ENCODE results near the gene PNMA6F. TPM values are rescaled to one million over a fixed set of nuclear protein-coding genes. Genes with fewer than 3 reads are reported as not detected.

PNMA6F gene
- total RNA-seq, 1 donor from 2014 or later: not detected

- no peak overlapping the region for H3K27ac Mint-ChIP-seq (ENCODE audit: unreplicated experiment)
- H3K36me3 Mint-ChIP-seq (ENCODE audit: unreplicated experiment): no peaks in the 10 kb centered on the region
- no peak for TF ChIP-seq CTCF (IDR thresholded peaks at IDR 0.05)
- H3K9me3 Mint-ChIP-seq (ENCODE audit: unreplicated experiment): peaks cover 2% of the 10 kb centered on the region
- no peak overlapping the region for H3K4me3 Mint-ChIP-seq (ENCODE audit: unreplicated experiment)
- DNase-seq (ENCODE audit: extremely low spot score, unreplicated experiment): peak; percentile 80
- no peaks in the 10 kb centered on the region for H3K4me1 Mint-ChIP-seq (ENCODE audit: unreplicated experiment)
- peaks cover 2% of the 10 kb centered on the region for H3K27me3 Mint-ChIP-seq (ENCODE audit: unreplicated experiment)
Observed at GRCh38 chrX:153317996-153318722, 3.4 kb downstream of the PNMA6F start.

GRCh38 chrX:153317306-153317705, 4.3 kb downstream of the PNMA6F start:
- Mint-ChIP-seq H3K27me3 (ENCODE audit: unreplicated experiment) (no peaks in the 10 kb centered on the region), H3K36me3 (ENCODE audit: unreplicated experiment) (no peaks in the 10 kb centered on the region), H3K4me1 (ENCODE audit: unreplicated experiment) (no peaks in the 10 kb centered on the region), H3K27ac (ENCODE audit: unreplicated experiment) (no peak overlapping the region), H3K9me3 (ENCODE audit: unreplicated experiment) (no peaks in the 10 kb centered on the region), H3K4me3 (ENCODE audit: unreplicated experiment) (no peak overlapping the region)
- no peak for TF ChIP-seq CTCF (IDR thresholded peaks at IDR 0.05)
- DNase-seq (ENCODE audit: extremely low spot score, unreplicated experiment): peak; percentile 76

GRCh38 chrX:153312842-153313241, 8.7 kb downstream of the PNMA6F start:
- H3K4me1 Mint-ChIP-seq (ENCODE audit: unreplicated experiment): no peaks in the 10 kb centered on the region

DNA sequence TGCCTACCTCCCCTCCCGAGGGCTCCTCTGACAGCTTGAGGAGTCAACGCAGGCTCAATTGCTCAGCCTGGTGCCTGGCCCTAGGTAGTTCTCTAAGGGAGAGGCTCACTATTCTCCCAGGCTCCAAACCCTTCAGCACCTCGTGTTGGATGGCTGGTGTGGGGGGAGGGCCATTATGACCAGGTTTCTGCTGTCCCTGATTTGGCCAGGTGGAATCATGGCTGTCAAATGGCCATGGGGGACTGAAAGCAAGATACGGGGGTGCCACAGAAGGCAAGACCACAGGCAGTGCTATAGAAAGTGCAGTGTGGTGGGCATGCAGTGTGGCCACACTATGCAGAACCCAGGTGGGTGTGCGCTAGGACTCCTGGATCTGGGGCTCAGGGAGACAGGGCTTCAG, 9.5 kb downstream of the PNMA6F start:
- no peak for TF ChIP-seq CTCF (IDR thresholded peaks at IDR 0.05)
- Mint-ChIP-seq H3K27me3 (ENCODE audit: unreplicated experiment) (no peaks in the 10 kb centered on the region), H3K27ac (ENCODE audit: unreplicated experiment) (no peak overlapping the region), H3K36me3 (ENCODE audit: unreplicated experiment) (no peaks in the 10 kb centered on the region), H3K4me1 (ENCODE audit: unreplicated experiment) (no peaks in the 10 kb centered on the region), H3K4me3 (ENCODE audit: unreplicated experiment) (no peak overlapping the region), H3K9me3 (ENCODE audit: unreplicated experiment) (no peaks in the 10 kb centered on the region)
- DNase-seq (ENCODE audit: extremely low spot score, unreplicated experiment): no peak

More at GRCh38 chrX:153312842-153313241, 8.7 kb downstream of the PNMA6F start:
- Mint-ChIP-seq H3K4me3 (ENCODE audit: unreplicated experiment) (no peak overlapping the region), H3K36me3 (ENCODE audit: unreplicated experiment) (no peaks in the 10 kb centered on the region), H3K27ac (ENCODE audit: unreplicated experiment) (no peak overlapping the region), H3K27me3 (ENCODE audit: unreplicated experiment) (no peaks in the 10 kb centered on the region), H3K9me3 (ENCODE audit: unreplicated experiment) (no peaks in the 10 kb centered on the region)
- DNase-seq (ENCODE audit: extremely low spot score, unreplicated experiment): no peak
- no peak for TF ChIP-seq CTCF (IDR thresholded peaks at IDR 0.05)

DNA sequence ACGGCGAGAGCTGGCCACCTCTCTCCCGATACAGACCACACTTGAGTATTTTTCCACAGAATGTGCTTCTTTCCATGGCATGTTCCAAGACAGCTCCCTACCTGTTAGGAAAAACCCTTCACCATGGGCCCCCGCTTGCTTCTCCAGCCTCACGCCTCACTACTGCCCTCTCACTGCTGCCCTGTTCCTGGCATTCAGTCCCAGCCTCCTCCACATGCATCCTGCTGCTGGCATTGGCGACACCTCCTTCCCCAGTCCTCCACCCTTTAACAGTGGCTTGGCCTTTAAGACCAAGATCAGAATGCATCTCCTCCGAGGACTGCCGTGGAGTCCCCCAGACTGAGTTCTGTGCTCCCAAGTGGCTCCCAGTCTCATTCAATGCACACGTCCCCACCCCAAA, 10.7 kb downstream of the PNMA6F start:
- H3K9me3 Mint-ChIP-seq (ENCODE audit: unreplicated experiment): no peaks in the 10 kb centered on the region
- H3K27me3 Mint-ChIP-seq (ENCODE audit: unreplicated experiment): no peaks in the 10 kb centered on the region
- H3K36me3 Mint-ChIP-seq (ENCODE audit: unreplicated experiment): no peaks in the 10 kb centered on the region
- no peak overlapping the region for H3K27ac Mint-ChIP-seq (ENCODE audit: unreplicated experiment)
- no peak for DNase-seq (ENCODE audit: extremely low spot score, unreplicated experiment)
- no peak for TF ChIP-seq CTCF (IDR thresholded peaks at IDR 0.05)
- H3K4me1 Mint-ChIP-seq (ENCODE audit: unreplicated experiment): no peaks in the 10 kb centered on the region
- no peak overlapping the region for H3K4me3 Mint-ChIP-seq (ENCODE audit: unreplicated experiment)
